HG03025 (cell line): ENCODE data around the gene ETS2.

Source experiments
- ATAC-seq: cut with Tn5 transposase; IDR thresholded peaks from one replicate; pipeline ENCODE4 v1.9.1; 2021; ENCODE audit warnings: mild to moderate bottlenecking, moderate library complexity; ENCODE audit not compliant: unreplicated experiment, low FRiP score

The ETS2 gene

DNA sequence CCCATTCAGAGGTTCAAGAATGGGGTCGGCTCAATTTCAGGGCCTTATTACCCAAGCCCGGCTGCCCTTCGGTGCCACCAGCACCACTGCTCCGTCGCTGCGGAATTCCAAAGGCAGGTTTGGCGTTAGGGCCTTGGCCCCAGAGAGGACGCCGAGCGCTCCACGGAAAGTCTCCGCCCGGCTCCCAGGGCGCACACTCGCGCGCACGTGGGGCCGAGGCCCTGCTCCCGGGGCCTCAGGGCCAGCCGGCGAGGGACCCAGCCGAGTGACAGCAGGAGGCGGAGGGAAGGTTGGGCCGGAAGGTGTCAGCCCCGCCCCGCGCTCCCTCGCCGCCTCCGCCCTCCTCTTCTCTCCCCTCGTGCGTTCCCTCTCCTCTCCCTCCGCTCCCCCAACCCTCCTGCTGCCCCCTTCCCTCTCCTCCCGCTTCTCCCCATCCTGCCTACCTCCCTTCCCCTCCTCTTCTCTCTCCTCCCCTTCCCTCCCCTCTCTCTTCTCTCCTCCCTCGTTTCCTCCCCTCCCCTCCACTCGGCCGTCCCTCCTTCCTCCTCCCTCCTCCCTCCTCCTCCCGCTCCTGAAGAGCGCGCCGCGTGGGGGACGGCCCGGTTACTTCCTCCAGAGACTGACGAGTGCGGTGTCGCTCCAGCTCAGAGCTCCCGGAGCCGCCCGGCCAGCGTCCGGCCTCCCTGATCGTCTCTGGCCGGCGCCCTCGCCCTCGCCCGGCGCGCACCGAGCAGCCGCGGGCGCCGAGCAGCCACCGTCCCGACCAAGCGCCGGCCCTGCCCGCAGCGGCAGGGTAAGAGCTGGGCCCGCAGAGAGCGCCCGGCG lies at the start of gene ETS2:
Gene ETS2 (plus strand): TSS at position 602 of the 825 bp plus-strand sequence. CDS start 4,106 bp downstream, outside the sequence.
- peak; percentile 66 for ATAC-seq

DNA sequence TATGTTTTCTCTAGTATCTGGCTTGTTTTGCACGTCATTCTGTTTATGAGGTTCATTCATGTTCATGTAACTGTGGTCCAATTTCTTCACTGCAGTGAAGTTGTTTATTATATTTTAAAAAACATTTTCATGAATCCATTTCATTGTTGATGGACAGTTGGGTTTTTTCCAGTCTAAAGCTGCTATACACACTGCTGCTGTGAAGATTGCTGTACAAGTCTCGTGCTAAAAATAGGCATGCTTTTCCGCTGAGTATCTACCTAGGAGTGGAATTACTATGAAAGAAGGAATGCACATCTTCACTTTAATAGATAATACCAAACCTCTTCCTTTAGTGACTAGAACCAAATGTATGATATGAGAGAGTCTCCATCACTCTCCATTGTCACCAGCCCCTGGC lies 49.0 kb upstream of the ETS2 start:
- ATAC-seq: no peak

DNA sequence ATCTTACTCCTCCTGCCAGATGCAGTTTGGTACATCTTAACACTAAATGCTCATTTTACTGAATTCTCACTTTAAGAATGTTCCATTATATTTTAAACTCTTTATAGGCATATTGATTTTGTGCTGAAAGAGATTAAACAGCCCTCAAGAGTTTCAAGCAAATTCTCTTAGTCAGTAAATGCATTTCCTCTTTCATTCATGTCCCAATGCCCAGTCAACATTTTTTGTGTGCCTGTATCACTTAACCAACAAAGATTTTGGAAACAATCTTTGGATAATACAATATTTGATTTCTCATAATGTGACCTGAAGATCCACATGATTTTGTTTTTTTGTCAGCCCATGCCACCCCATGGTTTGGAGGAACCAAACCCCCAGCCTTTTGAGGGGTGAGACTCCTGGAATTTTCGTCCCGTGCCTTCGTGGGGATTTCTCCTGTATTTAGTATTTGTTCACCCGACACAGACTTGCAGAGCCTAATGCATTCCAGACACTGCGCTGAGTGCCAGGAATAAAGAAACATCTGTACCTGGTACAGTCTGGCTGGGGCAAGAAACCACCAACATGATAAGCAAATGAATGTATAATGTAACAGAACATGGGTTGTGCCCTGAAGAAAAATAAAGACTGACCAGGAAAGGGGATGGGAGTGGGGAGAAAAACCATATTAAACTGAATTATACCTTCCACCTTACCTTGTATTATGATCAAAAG lies 47.1 kb upstream of the ETS2 start:
- no peak for ATAC-seq

DNA sequence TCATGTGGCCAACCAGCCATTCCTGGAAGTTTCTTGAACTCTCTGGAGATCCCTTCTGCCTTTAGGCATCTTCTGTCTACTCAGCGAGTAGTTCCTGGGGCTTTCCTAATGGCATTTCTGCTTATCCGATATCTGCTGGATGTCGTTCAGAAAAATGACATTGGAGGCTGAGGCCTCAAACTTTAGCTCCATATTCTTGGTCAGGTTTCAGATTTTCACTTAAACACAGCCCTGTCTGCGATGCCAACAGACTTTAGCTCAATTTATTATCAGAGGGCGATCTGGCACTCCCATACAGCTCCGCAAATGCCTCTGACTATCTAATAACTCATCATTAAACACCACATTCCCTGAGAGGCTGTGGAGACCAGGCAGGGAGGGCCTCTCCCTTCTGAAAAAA lies 46.3 kb upstream of the ETS2 start:
- no peak for ATAC-seq

DNA sequence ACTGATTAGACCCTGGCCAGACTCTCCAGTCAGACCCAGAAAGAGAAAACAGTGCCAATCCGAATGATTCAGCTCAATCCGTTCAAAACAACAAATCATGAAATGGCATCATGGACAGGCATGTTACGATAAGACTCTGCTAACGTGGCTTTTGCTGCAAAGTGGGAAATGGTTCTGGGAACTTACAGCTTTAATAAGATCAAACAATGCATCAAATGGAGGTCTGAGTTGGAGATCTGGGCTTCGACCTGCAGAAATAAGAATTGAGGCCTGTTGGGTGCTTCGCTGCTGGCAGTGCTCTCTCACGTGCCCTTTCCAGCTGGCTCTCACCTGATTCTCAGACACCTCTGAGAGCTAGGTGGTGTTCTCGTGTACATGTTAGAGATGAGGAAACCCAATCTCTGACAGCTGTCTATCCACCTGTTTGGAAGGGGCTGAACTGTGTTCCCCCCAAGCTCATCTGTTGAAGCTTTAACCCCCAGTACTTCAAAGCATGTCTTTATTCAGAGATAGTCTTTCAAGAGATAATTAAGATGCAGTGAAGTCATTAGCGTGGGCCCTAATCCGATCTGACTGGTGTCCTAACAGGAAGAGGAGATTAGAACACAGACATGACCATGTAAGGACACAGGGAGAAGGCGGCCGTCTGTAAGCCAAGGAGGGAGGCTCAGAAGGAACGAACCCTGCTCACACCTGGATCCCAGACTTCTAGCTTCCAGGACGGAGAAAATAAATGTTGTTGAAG lies 45.5 kb upstream of the ETS2 start:
- ATAC-seq: no peak

DNA sequence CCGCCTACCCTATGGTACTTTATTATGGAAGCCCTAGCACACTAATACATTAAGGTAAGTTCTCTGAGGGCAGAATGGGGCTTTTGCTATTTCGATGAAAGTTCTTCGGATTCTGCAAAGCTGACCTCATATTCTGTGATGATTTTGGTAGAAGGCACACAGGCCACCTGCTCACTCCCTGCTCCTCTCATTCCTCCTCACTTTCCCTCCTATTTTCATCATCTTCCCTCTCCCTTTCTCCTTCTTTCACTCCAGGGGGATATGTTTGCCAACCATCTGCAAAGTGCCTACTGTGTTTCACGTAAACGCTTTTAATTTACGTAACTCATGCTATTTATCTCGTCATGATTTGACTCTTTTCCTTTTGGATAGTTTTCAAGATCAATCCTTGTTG lies 45.0 kb upstream of the ETS2 start:
- ATAC-seq: no peak

DNA sequence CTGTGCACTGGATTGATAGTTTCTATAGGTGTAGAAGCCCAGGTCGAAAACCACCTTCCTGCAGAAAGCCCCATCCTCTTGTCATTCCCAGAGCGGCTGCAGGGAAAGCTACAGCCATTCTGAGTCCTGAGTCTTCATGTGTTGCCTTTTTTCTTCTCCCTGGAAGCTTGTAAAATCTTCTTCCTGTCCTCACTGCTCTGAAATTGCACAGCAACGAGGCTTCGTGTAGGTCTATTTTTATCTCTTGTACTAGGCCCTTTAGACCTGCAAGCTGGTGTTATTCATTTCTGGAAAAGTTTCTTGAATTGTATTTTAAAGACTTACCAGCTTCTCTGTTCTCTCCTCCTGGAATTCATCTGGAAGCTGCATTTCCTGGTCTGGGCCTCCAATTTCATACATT lies 44.2 kb upstream of the ETS2 start:
- ATAC-seq: no peak

DNA sequence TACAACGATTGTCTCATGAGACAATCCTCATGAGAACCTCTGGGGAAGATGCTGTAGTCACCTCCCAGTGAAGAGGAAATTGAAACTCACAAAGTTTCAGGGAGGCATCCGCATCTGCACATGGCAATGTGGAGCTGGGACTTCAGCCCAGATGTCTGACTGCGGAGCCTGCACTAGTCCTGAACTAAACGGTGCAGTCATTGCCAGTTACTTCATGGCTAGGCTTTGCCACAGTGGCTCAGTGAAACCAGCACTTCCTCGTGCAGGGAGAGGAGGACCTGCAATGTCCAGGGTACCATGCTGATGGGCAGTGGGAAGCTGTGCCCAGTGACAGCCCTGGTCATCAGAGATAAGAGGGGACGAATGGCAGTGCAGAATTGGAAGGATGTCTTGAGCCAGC lies 40.7 kb upstream of the ETS2 start:
- ATAC-seq: no peak

DNA sequence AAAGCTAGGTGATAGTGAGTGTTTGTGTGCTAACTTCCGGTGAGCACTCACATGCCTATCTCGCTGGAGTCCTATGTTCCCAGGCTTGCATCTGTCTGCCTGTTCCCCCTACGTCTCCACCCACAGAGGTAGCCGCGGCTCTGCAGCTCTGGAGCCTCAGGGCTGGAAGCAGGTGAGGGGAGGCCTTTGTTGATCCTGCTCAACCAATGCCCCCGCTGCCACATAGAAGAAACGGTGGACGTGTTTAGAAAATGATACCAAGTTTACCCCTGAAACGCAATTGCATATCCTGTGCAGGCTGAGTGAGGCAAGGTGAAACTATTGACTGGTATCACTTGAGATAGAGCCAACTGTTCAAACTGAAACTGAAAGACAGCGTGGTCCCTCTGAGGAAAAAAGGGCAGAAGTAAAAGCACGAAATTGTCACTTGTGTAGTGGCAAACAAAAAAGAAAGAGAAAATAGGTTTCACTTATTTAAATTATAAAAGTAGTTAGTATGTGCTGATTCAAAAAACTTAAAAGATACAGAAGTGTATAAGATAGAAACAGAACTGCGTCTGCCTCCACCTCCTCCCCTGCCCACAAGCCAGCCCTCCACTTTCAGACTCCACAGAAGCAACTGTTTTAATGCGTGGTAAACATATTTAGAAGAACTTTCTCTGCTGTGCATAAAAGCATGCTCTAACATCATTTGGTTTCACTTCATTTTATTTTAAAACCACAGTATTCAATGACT lies 38.6 kb upstream of the ETS2 start:
- ATAC-seq: peak; percentile 92

DNA sequence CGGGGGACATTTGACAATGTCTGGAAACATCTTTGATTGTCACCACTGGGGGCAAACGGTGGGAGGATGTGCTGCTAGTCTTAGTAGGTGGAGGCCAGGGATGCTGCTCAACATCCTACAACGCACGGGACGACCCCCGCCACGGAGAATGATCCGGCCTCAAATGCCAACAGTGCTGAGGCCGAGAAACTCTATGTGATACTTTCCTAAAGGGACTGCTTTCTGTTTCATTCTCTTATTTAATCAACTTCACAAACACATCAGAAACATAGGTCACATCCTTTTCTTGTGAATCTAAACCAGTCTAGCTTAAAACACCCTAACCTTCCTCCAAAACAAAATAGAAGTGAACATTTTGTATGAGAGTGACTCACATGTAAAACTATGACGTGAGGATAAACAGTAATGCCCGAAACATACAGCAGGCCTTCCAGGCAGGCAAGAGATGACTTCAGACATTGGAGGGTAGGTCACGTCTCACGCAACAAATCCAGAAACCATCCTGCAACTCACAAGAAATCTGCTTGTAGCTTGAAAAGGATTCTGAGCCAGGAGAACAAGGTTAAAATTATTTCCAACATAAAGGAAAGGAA lies 37.2 kb upstream of the ETS2 start:
- ATAC-seq: no peak

DNA sequence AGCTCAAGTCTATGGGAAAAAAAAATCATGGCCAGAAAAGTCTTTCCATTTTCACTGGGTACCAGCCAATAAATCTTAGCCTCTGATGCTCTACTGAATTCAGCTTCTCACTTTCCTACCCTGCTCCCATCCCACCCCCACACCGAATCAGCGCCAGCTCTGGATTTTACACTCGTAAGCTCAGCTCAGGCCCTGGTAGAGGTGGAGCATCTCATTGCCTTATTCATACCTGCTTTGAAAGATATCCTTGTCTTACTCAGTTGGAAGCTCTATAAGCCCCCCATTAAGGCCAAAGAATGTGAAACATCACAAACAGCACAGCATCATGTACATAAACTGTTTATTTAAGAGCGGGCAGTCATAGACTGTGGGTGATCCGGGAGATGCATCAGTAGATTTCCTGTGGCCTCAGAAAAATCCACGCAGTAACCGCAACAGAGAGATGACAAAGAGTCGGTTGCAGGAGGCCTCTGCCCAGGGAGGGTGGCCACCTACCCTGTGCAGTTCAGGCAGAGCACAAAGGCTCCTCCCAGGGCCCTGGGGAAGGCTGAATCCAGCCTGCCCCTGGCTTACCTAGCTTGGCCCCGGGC lies 36.4 kb upstream of the ETS2 start:
- ATAC-seq: no peak

DNA sequence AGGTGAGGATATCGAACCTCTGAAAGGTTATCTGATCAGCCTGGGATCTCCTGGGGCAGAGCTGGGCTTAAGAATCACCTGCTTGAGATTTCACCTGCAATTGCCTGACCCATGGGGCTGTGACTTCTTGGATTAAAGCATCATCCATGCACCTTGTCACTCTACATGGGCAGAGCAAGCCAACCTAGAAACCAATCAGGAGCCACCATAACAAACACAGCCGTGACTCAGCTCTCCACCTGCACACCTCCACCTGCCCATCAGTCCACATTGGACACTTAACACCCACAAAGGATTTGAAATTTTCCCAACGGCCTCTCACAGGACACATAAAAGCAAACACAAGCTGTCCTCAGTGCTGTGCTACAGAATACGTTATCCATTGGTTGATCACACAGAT lies 35.1 kb upstream of the ETS2 start:
- ATAC-seq: no peak

DNA sequence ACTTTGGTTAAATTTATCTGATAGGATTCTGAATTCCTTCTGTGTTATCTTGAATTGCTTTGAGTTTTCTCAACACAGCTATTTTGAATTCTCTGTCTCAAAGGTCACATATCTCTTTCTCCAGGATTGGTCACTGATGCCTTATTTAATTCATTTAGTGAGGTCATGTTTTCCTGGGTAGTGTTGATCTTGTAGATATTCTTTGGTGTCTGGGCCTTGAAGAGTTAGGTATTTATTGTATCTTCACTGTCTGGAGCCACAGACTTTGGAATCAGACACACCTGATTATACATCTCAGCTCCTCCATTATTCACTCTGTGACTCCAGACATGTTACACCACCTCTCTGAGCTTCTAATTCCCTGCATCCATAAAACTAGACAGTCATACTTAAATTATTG lies 34.2 kb upstream of the ETS2 start:
- no peak for ATAC-seq

DNA sequence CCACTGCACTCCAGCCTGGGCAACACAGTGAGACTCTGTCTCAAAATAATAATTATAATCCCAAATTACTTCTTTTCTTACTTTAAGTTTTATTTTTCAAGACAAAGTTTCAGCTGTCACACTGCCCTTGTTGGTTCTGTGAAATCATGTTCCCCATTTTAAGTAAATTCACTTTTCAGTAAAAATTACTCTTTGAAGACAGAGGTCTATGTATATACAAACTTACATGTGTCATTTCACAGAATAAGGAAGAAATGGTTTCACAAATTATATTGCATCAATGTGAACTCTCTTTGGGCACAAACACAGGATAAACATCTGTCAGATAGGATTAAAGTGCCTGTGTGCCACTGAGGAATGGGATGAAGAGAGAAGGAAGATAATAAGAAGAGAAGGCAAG lies 33.1 kb upstream of the ETS2 start:
- ATAC-seq: no peak

DNA sequence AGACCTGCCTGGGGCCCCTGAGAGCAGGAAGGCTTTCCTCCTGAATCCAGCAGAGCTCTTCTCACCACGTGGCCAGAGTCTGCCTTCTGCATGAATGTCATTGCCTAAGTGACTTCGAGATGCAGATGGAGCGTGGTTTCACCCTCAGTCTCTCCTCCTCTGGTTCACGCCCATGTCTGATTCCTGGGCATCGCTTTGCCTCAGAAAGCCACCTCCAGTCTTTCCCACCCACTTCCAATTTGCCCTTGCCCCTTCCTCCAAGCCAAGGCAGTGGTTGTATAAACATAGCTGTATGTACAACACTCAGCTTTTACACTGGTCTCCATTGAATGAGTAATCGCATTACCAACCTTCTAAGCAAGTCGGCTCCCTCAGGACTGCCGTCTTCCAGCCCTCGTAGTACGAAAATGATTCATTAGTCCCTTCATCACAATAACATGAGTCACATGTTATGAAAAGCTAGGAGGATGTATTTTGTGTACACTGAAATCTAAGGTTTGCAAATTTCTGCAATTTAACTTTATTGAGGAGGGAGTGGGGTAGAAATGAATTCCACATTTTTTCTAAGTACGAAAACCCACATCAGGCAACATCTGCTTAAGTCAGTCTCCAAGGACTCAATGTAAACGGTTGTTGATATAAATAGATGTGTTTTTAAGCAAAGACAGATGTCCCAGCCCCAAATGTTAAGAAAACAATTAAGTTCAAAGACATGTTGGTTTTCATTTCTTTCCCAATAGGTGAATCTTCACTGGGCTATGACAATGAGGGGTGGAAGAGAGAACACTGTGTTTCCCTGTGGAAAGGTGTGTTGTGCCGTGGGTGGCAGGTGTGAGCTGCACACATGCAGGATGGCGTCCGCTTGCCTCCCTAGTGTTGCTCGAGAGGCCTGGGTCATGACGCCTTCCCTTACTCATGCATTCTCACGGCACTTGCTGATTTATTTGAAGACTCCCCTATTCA lies 32.3 kb upstream of the ETS2 start:
- no peak for ATAC-seq

DNA sequence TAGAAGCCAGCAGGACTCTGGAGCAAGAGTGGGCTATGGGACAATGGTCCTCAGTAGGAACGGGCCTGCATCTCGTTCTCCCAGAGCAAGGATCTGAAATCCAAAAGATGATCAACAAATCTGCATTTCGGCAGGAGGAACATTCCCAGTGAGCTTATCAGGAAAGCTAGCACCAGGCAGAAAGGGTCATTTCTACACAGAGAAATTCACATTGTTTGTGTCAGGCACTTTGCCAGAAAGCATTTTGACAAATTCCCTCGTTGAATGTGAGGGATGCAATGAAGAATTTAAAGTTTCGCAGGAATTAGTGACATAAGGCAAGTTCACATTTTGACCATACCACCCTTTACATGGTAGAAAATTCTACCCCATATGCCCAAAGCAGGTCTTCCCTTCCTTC lies 31.6 kb upstream of the ETS2 start:
- ATAC-seq: no peak

DNA sequence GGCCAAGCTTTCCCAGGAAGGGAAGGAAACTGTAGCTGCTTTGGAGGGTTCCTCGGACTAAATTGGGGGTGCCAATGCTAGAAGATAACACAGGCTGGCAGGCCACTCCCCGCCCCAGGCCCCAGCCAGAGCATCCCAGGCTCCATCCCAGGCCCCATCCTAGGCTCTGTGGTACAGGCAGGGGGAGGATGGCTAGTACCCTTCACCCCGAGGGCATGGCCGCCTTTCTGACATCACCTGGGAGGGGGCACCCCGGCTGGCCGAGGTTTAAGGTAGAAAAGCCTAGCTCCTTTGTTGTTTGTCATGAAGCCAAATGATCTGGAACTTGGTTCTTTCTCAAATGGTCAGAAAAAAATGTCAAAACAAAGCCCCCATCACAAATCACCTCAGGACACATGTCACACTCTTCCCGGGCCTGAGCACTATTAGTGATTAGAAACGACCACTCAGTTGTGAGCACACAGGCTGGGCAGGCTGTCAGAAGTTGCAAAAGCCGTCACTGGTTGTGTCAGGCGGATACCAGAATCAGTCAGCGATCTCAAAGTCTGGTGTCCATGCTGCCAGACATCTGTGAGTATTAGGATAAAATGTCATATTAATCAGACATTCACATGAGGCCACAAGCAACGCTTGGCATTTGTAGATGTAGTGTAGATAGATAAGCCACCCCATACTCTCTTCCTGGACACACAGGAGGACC lies 31.0 kb upstream of the ETS2 start:
- no peak for ATAC-seq

DNA sequence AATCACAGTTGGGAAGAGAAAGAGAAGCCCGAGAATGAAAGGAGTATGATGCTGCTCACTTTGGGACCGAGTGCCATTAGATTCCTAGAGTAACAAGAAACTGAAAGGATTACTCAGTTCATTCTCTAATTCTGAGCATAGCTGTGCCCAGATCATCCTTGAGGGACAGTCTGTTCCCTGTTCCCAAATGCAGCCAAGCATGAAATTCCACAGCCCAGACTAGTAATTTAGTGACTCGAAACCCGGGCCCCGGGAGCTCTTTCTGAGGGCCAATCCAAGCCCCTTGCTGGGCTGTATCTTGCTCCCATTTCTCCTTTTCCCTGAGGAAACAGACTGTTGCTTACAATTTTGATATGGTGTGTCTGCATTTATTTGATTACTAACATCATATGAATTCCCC lies 30.0 kb upstream of the ETS2 start:
- ATAC-seq: no peak
